ENCODE data around the gene MAP3K12.

MAP3K12 gene

GRCh38 chr12:53476769-53477209 lies 22.5 kb downstream of the MAP3K12 start:
- H3K79me2 ChIP-seq (ENCODE audit: control insufficient read depth, low read length) = peaks cover 55% of the 10 kb centered on the region
- peaks cover 16% of the 10 kb centered on the region for H4K20me1 ChIP-seq (ENCODE audit: control insufficient read depth, insufficient read depth, low read depth, low read length)
- H3K27me3 ChIP-seq (ENCODE audit: control insufficient read depth, low read length) = no peaks in the 10 kb centered on the region
- H3K36me3 ChIP-seq (ENCODE audit: control insufficient read depth, low read length) = peaks cover 95% of the 10 kb centered on the region
- no peaks in the 10 kb centered on the region for H3K4me1 ChIP-seq (ENCODE audit: control insufficient read depth, low read length)
- no peak overlapping the region for H3K4me2 ChIP-seq (ENCODE audit: low read length)
- TF ChIP-seq, protein P1, sequence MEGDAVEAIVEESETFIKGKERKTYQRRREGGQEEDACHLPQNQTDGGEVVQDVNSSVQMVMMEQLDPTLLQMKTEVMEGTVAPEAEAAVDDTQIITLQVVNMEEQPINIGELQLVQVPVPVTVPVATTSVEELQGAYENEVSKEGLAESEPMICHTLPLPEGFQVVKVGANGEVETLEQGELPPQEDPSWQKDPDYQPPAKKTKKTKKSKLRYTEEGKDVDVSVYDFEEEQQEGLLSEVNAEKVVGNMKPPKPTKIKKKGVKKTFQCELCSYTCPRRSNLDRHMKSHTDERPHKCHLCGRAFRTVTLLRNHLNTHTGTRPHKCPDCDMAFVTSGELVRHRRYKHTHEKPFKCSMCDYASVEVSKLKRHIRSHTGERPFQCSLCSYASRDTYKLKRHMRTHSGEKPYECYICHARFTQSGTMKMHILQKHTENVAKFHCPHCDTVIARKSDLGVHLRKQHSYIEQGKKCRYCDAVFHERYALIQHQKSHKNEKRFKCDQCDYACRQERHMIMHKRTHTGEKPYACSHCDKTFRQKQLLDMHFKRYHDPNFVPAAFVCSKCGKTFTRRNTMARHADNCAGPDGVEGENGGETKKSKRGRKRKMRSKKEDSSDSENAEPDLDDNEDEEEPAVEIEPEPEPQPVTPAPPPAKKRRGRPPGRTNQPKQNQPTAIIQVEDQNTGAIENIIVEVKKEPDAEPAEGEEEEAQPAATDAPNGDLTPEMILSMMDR (IDR thresholded peaks at IDR 0.05; ENCODE audit: low read depth, low read length, poor library complexity, severe bottlenecking) = no peak
- no peak for TF ChIP-seq EZH2phosphoT487 (IDR thresholded peaks at IDR 0.05; ENCODE audit: borderline replicate concordance, low read length)
- peaks cover 83% of the 10 kb centered on the region for H3F3A ChIP-seq (ENCODE audit: control insufficient read depth, insufficient read depth)
- no peaks in the 10 kb centered on the region for H3K9me3 ChIP-seq (ENCODE audit: control insufficient read depth, insufficient read depth, low read length)
- H3K9me2 ChIP-seq (replicated peaks; ENCODE audit: control insufficient read depth, low read length) = no peaks in the 10 kb centered on the region
- no peak overlapping the region for H3K4me3 ChIP-seq (ENCODE audit: low read length)
- H3K27ac ChIP-seq (ENCODE audit: low read depth, low read length) = no peak overlapping the region

- Histone ChIP-seq H3K4me2 (ENCODE audit: low read length) (no peak overlapping the region), H4K20me1 (ENCODE audit: control insufficient read depth, insufficient read depth, low read depth, low read length) (peaks cover 17% of the 10 kb centered on the region), H3K4me1 (ENCODE audit: control insufficient read depth, low read length) (no peaks in the 10 kb centered on the region), H3K79me2 (ENCODE audit: control insufficient read depth, low read length) (peaks cover 68% of the 10 kb centered on the region), H3K27ac (ENCODE audit: low read depth, low read length) (no peak overlapping the region), H3F3A (ENCODE audit: control insufficient read depth, insufficient read depth) (peaks cover 70% of the 10 kb centered on the region), H3K9me2 (replicated peaks; ENCODE audit: control insufficient read depth, low read length) (no peaks in the 10 kb centered on the region), H3K36me3 (ENCODE audit: control insufficient read depth, low read length) (peaks cover 99% of the 10 kb centered on the region), H3K9me3 (ENCODE audit: control insufficient read depth, insufficient read depth, low read length) (no peaks in the 10 kb centered on the region), H3K4me3 (ENCODE audit: low read length) (no peak overlapping the region), H3K27me3 (ENCODE audit: control insufficient read depth, low read length) (no peaks in the 10 kb centered on the region)
- TF ChIP-seq, protein P1 (IDR thresholded peaks at IDR 0.05; ENCODE audit: low read depth, low read length, poor library complexity, severe bottlenecking) = no peak
- TF ChIP-seq EZH2phosphoT487 (IDR thresholded peaks at IDR 0.05; ENCODE audit: borderline replicate concordance, low read length) = no peak
Observed at GRCh38 chr12:53474819-53475218, 24.4 kb downstream of the MAP3K12 start.

- Histone ChIP-seq H3K79me2 (ENCODE audit: control insufficient read depth, low read length) (peaks cover 72% of the 10 kb centered on the region), H3K9me3 (ENCODE audit: control insufficient read depth, insufficient read depth, low read length) (no peaks in the 10 kb centered on the region), H3K27me3 (ENCODE audit: control insufficient read depth, low read length) (no peaks in the 10 kb centered on the region), H3K27ac (ENCODE audit: low read depth, low read length) (no peak overlapping the region), H3K4me1 (ENCODE audit: control insufficient read depth, low read length) (no peaks in the 10 kb centered on the region), H3F3A (ENCODE audit: control insufficient read depth, insufficient read depth) (peaks cover 63% of the 10 kb centered on the region), H3K4me2 (ENCODE audit: low read length) (no peak overlapping the region), H3K36me3 (ENCODE audit: control insufficient read depth, low read length) (peaks cover 99% of the 10 kb centered on the region), H4K20me1 (ENCODE audit: control insufficient read depth, insufficient read depth, low read depth, low read length) (peaks cover 12% of the 10 kb centered on the region), H3K4me3 (ENCODE audit: low read length) (no peak overlapping the region), H3K9me2 (replicated peaks; ENCODE audit: control insufficient read depth, low read length) (no peaks in the 10 kb centered on the region)
- no peak for TF ChIP-seq EZH2phosphoT487 (IDR thresholded peaks at IDR 0.05; ENCODE audit: borderline replicate concordance, low read length)
- TF ChIP-seq, protein P1 (IDR thresholded peaks at IDR 0.05; ENCODE audit: low read depth, low read length, poor library complexity, severe bottlenecking) = no peak
Observed at GRCh38 chr12:53474077-53474476, 25.2 kb downstream of the MAP3K12 start.
